Mesenteric fat pad (tissue), 1 donor: Measurements from ENCODE around the gene CABLES1. TPM values are rescaled to one million over a fixed set of nuclear protein-coding genes. Genes with fewer than 3 reads are reported as not detected.
"Not testable (repeated sequence)": the region's sequence is repeated elsewhere in the genome, so short reads cannot be mapped to it uniquely, and the experiment has no call there.

ENCODE experiments used
- DNase-seq: peaks from one replicate; pipeline ENCODE4 v3.0.0-alpha.2; 2020; ENCODE audit warnings: low spot score
- total RNA-seq: library from RNA; stranded (reverse); fragmentation: NEBNext Ultra II Directional; extraction: Animal tissue kit (Norgen Biotek cat#: 25700); gene quantifications from one replicate; pipeline ENCODE4 v1.2.1, GENCODE V29; 2021
- donor health status: DM: yes; HTN: yes; CAD: no.

CABLES1 gene
- total RNA-seq, 1 donor from 2014 or later: 57.0 TPM

- DNase-seq: peak; percentile 14
Measured at GRCh38 chr18:23108496-23108895, 26.8 kb upstream of the CABLES1 start.

DNA sequence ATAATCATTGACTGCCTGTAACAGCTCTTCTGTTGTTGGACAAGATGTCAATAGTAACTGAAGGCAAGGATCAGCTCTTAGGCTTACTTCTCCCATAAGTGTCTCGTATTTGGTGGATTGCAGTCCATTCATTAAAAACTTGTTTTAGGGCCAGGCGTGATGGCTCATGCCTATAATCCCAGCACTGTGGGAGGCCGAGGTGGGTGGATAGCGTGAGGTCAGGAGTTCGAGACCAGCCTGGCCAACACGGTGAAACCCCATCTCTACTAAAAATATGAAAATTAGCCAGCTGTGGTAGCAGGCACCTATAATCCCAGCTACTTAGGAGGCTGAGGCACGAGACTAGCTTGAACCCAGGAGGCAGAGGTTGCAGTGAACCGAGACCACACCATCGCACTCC, 26.1 kb upstream of the CABLES1 start:
- DNase-seq: not testable (repeated sequence)

DNA sequence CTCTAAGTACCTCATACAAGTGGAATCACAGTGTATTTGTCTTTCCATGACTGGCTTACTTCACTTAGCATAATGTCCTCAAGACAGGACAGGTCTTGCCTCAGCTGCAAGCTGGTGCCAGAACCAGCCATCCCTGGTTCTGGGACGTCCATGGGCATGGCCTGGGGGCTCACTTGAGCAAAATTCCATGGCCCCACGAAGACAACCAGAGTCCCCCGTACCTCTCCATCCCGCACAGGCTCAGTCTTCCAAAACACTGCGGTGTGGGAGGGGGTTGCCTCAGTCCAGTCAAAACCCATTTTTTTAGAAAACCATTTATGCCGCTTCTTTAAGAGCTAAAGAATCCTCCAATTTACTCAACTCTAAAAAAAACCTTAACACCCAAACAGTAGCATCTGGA, 21.7 kb upstream of the CABLES1 start:
- DNase-seq: no peak

GRCh38 chr18:23114171-23114881, 21.0 kb upstream of the CABLES1 start:
- DNase-seq: no peak

- no peak for DNase-seq
Measured at GRCh38 chr18:23114911-23115310, 20.4 kb upstream of the CABLES1 start.

- no peak for DNase-seq
Measured at GRCh38 chr18:23115683-23116096, 19.6 kb upstream of the CABLES1 start.

DNA sequence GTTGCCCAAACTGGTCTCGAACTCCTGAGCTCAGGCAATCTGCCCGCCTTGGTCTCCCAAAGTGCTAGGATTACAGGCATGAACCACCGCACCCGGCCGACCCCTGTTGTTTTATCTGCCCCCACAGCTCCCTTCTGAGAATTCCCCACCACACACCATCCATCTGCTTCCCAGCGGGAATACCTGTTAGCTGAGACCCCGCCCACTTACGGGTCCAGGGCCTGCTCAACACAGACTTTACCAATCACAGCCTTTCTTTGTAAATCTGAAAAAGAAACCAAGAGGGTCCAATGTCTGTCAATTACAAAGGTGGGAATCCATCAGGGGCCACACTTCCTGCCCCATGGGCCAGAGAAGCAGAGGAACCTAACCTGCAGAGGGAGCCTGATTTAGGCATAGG, 14.2 kb upstream of the CABLES1 start:
- DNase-seq: no peak

- no peak for DNase-seq
Measured at GRCh38 chr18:23122334-23123229, 12.7 kb upstream of the CABLES1 start.

DNA sequence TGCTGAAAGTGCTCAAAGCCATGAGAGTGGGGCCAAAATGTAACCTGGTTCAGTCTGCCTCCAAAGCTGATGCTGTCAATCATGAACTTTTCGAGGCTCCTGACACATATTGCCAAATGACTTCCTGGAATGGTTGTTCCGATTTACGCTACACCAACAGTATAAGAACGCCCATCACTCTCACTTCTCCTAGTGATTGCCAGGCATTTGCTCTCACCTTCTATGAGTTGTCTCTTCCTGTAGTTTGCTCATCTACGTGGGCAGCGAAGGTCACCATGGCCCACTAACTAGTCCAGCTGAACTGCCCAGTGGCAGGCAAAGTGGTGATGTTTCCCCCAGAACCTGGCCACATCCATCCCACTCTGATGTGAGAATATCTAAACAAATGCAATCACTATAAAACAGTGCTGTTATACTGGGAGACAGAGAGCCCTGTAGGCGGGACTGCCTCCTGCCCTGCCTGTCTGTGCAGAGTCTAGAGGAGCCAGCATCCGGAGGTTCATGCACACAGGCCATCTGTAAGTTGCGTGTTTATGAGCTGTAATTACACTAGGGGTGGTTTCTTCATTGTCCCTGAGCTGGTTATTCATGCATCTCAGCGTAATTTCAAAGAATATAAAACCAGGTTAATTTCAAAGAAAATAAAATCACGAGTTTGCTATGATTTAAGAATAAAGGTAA, 8.8 kb upstream of the CABLES1 start:
- no peak for DNase-seq

DNA sequence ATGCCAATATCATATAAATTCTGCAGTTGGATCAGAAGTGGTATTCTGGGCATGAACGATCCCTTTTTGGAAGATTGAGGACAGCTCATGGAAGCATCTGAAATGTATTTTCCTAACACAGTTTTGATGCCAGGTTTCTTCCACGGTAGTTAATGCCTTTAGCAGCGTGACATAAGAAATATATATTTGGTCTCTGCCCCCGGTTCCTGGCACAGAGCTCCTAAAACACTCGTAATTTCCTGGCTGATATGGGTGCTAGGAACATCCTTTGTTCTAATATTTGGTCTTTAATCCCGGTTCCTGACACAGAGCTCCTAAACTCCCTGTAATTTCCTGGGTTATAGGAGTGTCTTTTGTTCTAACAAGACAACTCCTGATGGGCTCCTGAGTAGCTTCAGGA, 8.2 kb upstream of the CABLES1 start:
- no peak for DNase-seq

DNA sequence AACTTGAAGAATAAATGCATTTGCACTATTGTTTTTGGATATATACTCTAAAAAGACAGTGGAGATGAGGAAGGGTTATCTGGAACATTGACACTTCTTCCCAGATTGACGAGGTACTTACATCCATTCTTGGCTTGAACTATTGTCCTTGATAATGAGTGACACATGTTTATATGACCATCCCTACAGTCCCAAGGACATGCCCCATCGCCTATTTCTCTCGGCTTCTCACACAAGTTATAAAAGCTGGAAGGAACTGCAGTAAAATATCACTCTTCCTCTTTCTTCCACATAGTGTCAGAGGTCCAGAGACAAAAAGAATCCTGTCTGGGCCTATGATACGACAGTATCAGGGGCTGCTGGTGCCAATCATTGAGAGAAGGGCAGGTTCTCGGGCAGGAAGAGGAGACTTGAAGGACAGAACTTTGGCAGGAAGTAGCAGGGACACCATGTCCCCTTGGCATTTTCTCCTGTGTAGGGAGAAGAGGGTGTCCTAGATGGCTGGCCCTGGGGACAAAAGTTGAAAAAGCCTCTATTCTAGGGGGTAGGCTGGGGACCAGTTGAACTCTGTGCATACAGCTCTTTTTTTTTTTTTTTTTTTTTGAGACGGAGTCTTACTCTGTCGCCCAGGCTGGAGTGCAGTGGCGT, 5.8 kb upstream of the CABLES1 start:
- DNase-seq: no peak

- DNase-seq: no peak
Measured at GRCh38 chr18:23131693-23132319, 3.5 kb upstream of the CABLES1 start.

- DNase-seq: no peak
Measured at GRCh38 chr18:23133860-23134779, 1.2 kb upstream of the CABLES1 start.

GRCh38 chr18:23135550-23136325, 453 bp downstream of the CABLES1 start:
- DNase-seq: no peak

- DNase-seq: no peak
Measured at GRCh38 chr18:23136326-23137096, 1.2 kb downstream of the CABLES1 start.

DNA sequence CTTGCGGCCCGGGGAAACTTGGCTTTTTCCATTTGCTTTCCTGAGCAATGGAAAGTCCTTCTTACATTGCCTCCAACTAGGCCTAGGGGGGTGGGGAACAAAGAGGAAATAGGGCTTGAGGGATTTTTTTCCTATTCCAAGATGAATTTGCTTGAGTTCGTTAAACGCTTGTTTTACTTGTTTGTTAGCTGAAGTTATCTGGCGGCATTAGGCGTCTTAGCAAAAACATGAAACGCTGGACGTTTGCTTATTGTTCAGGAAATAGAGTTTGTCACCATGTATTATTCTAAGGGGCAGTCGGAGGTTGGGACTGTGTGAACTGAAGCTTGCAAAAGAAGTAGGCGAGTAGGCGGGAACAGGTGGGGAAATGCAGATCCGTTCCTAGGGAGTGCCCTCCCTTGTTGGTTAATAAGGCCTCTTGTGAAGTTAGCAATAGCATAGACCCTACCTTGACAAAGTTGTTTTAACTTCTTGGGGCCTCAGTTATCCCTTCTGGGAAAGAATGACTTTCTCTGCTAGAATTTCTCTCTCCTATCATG, 1.9 kb downstream of the CABLES1 start:
- DNase-seq: no peak

- no peak for DNase-seq
Measured at GRCh38 chr18:23137788-23138216, 2.5 kb downstream of the CABLES1 start.

DNA sequence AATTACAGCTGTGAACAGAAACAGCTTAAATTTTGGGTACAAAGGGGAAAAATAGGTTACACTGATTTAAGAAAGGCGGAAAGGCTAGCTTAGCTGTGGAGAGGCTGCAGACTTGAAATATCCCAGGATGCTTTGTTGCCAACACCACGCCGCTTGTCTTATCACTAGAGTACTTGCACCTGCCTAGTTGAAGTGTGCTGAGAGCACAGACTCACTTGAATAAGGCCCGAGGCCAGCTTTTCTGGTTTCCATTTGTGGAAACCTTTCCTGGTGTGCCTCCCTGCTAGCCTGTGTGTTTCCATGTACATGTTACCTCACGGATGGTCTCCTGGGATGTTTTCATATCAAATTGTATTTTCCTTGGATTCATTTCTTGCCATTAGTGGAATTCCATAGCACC, 3.2 kb downstream of the CABLES1 start:
- DNase-seq: no peak
